HG02973 (cell line): ENCODE results near the gene SPINT1.
"Not testable (repeated sequence)": the region's sequence is repeated elsewhere in the genome, so short reads cannot be mapped to it uniquely, and the experiment has no call there.

Experiments
- ATAC-seq: cut with Tn5 transposase; IDR thresholded peaks from one replicate; pipeline ENCODE4 v1.9.1; 2021; ENCODE audit warnings: moderate library complexity; ENCODE audit not compliant: unreplicated experiment

The SPINT1 gene

DNA sequence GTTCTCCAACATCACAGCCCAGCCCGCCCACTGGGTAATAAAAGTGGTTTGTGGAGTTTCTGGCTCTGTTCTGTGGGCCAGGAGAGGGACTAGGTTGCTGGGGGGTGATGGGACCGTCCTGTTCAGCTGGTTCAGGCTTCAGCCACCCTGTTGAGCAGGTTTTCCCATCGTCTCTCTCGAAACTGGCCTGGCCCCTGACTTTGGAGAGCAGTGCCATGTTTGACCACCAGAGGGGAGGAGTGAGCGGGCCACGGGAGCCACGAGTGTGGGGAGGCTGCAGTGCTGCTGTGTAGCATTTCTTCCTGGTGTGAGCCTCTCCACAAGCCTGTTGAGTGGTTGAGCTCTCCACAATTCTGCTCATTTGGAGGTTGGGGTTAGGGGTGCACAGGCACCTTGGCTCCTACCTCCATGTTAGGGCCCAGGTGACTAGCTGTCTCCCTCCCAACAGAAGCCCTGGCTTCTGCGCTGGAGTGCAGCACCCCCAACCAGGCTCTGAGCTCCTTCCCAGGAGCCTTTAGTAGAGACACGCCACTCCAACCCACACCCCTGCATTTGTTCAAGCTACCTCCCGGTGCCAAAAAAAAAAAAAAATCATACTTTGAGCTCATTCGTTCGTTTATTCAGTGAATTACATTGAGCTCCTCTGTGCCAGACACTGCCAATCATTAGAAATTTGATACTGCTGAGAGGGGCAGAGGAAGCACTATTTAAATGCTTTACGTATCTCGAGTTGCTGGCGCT is 13.9 kb downstream of the SPINT1 start:
- ATAC-seq, result peak; percentile 66

DNA sequence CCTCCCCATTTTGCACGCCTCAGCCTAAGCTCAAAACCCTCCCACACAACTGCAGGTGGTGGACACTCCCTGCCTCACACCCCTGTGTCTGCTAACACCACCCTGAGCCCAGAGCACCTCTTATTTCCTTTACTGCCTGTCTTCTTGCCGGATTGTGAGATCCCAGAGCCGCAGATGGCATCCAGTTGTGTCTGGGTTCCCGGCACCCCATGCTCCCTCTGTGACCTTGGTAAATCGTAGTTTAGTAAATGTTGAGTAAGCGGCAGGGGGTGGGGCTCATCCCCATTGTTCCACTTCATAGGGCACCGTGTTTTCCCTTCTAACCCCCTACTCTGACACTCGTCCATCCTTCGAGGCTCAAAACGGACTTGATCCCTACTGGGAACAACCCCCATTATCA is 14.9 kb downstream of the SPINT1 start:
- ATAC-seq, result no peak

DNA sequence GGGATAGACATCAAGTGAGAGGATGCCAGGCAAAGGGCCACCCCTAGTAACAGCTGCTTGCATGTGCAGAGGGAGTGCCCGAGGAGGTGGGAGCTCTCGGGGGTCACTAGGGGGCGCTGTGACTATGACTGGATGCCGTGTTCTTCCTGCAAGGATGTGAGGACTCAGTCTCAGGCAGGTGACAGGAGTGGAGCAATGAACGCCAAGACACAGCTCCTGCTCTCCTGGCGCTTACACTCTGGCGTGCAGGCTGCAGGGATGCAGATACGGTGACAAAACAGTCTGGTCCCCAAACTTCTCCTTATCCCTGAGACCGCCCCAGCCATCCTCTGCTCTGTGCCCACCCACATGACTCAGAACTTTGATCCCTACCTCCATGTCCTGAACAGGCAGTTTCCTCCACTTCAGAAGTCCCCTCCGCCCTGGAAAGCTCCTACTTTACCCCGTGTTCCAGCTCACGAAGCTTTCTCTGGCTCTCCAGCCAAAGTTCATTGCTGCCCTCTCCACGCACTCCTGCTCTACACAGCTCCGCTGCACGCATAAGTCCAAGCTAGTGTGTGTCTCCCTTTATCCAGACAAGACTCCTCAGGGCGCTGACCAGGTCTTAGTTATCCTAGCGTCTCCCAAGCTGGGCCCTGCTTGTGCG is 15.5 kb downstream of the SPINT1 start:
- ATAC-seq, result no peak

DNA sequence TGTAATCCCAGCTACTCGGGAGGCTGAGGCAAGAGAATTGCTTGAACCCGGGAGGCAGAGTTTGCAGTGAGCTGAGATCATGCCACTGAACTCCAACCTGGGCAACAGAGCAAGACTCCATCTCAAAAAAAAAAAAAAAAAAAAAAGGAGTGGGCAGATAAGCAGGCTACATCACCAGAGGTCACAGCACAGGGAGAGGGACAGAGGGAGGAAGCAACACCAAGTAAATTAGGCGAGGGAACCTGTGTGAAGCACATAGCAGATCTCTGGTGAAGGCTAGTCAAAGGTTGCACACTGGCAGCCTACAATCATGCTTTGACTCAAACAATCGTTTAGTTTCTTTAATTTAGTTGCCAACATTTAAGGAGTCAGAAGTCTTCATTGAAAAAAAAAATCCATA is 17.3 kb downstream of the SPINT1 start:
- not testable (repeated sequence) for ATAC-seq

DNA sequence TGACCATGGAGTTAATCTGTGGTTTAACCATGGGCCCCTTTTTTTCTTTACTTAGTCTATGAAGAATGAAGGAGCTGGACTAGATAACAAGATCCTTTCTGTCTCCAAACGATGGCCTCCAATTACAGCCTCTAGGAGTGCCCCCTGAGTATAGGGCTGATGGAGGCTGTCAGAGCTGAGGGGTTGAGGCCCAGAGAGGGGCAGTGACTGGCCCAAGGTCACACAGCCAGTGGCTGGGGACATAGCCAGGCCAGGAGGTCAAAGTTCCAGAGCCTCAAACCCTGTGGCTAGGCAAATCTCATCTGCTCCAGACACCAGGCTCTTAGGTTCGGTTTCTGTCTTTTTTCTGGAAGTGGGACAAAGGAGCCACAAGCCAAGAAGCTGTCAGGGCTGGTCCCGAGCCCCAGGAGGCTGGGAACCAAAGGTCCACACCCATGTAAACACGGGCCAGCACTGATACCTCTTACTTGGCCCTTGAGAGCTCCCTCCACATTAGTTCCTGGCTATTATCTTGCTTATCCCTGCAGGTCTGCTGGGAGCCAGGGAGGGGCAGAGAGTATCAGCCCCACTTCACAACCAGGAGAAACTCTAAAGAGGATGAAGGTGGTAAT is 19.9 kb downstream of the SPINT1 start:
- ATAC-seq, result no peak

DNA sequence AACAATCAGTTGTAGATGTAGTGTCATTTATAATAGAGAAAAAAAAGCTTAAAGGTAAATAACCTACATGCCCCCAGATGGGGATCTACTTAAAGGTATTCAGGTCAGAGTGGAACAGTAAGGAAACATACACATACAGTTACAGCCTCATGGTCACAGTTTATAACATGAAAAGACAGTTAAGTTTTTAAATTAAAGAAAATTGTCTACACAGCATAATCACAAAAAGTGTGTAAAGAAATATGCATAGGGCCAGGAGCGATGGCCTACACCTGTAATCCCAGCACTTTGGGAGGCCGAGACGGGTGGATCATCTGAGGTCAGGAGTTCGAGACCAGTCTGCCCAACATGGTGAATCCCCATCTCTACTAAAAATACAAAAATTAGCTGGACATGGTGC is 23.4 kb downstream of the SPINT1 start:
- ATAC-seq, result no peak

DNA sequence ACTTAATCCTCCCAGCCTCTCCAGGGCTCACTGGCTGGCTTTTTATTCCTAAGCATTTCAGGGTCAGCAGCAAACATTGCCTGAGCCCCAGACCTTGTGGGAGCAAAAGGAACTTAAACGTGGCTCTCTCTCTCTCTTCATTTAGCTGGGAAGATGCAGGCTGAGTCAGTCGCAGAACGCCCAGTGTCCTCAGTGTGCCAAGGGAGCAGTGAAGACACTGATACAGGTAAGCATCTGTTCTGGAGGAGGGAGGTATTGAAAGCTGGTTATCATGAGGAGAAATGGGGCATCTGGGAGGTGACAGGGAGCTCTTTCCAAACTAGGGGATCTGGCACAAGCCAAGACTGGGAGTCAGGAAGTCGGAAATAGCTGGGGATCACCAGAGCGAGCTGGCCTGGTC is 25.8 kb downstream of the SPINT1 start:
- ATAC-seq, result no peak

DNA sequence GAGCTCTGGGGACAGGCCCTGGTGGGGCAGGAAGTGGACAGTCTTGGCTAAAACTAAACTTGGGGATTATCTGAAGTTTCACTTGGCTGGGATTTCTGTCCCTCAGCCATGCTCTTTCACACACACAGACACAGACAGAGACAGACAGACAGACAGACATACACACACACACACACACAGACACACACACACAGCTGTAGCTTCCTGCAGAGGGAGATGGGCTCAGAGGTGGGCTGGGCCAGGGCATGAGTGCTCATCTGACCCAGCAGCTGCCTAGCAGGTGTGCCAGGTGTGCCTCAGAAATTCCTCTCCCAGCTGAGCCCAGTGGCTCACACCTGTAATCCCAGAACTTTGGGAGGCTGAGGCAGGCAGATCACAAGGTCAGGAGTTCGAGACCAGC is 26.9 kb downstream of the SPINT1 start:
- no peak for ATAC-seq

DNA sequence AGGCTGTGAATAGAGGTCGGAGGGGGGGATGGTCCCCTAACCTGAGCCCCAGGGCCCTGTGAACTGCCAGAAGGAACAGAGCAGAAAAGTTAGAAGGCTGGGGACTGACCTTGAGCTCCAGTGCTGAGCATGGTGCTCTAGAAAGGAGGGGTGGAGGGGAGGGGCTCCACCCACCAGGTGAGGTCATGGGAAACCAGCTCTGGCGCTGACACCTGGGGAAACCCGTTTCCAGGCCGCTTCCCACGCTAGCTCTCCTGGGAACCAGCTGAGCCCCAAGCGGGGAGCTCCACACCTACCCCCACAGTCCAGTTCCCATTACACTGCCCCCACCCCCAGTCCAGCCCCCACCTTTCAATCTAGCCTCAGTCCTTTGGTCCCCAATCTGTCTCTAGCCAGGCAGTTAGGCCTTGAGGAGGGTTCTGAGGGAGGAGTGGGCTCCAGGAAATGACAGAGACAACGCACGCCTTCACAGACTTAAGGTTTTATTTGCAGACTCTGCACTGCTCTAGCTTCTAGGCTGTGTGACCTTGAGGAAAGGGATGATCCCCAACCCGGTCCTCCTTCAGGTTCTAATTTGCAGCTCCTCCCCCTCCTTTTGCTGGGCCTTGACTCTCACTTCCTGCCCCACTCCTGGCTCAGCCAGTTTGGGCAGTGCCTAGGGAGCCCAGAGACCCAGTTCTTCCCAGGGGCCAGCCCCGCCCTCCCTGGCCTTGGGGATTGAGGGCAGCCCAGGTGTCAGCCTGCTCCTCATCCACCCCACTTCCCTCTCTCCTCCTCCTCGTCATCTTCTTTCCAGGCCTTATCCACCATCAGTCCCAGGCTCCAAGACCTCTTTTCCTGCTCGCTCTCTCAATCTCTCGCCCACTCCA is 28.1 kb downstream of the SPINT1 start:
- ATAC-seq, result no peak

DNA sequence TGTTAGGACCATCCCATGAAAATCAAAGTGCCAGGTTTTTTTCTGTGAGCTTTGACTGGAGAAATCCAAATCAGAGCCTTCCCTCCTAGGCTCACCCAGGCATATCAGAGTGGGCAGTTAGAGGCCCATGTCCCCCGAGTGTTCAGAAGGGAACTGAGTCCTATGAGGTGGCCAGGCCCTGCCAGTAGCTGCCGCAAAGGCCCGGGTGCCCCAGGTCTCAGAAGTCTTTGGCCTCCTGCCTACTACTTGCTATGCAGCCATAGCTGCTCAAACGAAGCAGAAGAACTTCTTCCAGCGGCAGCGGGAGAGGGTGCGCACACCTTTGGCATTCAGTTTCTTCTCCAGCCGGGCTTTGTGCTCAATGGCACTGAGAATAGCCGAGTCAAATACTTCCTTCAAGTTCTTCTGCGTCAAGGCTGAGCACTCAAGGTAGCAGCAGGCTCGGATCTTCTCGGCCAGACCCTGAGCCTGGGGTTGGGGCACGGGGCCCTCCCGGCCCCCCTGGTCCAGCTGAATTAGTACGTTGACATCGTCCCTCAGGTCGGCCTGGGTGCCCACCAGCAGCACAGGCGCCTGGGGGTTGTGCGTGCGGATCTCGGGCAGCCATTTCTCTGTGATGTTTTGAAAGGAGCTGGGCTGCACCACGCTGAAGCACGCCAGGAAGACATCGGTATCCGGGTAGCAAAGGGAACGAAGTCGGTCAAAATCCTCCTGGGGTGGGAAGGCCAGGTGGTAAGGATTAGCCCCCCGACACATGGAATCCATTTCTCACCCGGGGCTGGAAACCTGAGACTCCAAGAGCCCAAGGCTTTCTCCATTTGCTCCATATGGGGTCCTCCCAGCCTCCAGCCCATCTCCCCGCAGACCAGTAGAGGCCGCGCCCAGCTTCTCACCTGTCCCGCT is 29.2 kb downstream of the SPINT1 start:
- no peak for ATAC-seq

DNA sequence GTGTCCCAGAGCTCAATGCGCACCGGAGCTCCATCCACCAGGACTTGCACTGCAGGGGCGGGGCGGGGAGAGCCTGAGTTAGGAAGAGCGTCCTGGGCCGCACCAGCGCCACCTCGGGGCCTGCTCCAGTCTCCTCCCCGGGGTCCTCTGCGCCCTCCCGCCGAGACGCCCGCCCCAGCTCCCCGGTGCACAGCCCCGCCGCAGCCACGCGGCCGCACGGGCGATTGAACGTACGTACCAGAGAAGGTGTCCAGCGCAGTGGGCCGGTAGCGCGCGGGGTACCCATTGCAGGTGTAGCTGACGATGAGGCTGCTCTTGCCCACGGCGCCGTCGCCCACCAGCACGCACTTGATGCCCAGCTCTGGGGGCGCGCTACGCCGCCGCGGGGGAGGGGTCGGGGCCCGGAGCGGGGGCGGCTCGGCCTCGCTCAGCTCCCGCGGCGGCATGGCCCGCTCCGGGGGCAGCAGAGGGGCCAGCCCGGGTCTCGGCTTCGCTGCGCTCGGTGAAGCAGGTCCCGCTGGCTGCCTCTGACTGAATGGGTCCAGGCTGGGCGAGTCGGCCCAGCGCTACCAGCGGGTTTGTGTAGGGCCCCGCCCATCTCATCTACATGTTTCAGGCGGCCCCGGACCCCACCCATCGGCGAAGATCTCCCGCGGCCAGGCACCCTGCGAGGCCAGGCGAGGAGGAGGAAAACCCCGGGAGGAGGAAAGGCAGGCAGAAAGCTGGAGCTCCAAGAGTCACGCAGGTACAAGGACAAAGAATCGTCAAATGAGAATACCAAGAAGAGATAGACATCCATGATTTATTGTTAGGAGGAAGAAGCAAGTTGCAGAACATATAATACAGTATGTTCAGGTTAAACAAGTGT is 30.1 kb downstream of the SPINT1 start, which contains the start of gene RHOV:
RHOV (minus strand) TSS at position 541 of the 868 bp plus-strand sequence; CDS start at position 446, 95 bp downstream.
- no peak for ATAC-seq

DNA sequence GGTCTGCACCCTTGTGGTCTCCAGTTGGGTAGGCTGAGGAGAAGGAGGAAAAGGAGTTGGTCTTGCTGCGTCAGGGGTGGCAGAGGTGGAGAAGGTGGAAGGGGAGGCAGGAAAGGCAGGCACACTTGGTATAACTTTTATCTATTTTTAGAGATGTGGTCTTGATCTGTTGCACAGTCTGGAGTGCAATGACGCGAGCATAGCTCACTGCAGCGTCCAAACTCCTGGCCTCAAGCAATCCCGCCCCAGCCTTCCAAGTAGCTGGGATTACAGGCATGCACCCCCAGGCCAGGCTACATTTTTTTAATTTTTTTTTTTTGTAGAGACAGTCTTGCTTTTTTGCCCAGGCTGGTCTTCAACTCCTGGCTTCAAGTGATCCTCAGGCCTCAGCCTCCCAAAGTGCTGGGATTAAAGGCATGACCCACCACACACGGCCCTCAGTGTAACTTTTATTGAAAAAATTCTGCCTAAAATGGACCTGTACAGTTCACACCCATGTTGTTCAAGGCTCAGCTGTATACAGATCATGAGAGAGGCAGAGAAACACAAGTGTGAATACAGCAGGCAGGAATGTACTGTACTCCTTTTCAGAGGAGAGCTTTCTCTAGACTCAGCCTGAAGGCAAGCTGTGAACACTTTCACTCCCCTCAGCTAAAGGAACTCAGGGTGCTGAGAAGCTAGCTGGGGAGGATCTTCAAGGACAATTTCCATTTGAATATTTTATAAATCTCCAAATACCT is 32.3 kb downstream of the SPINT1 start:
- no peak for ATAC-seq

DNA sequence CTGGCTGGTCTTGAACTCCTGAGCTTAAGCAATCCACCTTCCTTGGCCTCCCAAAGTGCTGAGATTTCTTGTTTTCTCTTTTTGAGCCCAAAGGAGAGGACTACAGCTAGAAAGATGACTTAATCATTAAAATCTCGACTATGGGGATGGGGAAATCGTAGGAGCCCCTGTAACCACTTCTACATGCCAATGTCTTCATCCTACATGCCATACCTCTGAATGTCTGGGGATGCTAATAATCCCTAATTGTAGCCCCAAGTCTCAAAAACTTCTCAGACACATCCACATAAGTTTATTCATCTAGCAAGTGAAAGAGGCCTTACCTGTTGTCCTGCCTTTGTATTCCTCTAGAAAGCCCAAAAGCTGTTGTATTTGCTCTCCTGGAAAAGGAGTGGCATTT is 33.8 kb downstream of the SPINT1 start:
- no peak for ATAC-seq

DNA sequence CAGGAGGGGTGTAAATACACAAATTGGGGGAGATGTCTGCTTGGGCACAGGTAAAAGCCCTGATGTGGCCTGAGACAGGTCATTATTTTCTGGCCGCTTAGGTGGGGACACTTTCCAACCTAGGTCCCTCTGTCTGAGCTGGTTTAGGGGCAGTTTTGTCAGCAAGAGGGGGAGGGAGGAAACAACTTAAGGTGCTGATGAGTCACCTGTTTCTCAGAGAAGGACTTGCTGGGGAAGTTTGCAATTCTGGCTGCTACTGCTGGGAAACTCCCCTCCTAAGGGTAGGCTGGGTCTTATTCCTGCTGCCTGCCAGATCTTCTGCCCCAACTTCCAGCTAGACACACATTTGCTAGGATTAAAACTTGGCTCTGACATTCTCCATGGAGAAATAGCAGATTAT is 34.9 kb downstream of the SPINT1 start:
- no peak for ATAC-seq

DNA sequence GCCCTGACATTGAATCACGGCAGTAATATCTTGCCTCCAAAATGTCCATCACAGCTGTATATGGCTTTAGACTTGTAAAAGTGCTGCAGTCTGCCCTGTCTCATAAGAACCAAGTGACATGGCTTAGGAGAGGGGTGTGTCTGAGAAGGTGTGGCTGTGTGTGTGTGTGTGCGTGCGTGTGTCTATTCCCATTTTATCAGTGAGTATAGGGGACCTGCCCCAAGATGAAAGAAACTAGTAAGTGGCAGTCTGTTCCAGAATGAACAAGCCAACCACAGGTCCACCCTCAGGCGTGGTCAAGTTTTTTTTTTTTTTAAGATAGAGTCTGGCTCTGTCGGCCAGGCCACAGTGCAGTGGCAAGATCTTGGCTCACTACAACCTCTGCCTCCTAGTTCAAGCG is 35.8 kb downstream of the SPINT1 start:
- no peak for ATAC-seq

DNA sequence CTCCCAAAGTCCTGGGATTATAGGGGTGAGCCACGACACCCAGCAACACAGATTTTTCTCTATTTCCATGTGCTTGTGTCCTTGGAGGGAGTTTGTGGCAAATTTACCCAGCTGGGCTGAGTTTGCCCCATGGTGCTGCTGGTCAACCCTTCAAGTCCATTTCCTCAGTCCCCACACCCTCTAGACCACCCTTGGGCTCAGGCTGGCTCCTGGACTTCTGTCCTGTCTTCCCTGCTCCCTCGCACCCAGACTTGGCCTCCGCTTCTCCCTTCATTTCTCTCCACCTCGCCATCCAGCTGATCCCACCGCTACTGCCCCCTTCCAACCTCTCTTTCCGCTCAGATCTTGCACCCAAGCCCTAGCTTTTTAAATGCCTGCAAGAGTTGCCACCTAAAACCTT is 37.5 kb downstream of the SPINT1 start:
- ATAC-seq, result no peak

DNA sequence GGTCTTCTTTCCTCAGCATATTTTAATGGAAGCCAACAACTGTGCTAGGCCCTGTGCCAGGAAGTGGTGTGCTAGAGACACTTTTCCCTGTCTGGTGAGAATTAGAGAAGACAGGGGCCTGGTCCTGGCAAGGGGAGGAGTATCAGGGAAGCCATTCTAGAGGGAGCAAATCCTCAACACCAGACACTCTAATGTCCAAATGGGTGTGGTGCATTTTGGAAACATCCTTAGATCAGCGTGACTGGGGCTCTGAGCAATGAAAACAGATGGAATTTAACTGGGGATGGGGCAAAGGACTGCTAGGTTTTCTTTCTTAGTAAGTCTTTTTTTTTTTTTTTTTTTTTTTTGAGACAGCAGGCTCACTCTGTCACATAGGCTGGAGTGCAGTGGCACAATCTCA is 42.7 kb downstream of the SPINT1 start:
- ATAC-seq, result no peak

DNA sequence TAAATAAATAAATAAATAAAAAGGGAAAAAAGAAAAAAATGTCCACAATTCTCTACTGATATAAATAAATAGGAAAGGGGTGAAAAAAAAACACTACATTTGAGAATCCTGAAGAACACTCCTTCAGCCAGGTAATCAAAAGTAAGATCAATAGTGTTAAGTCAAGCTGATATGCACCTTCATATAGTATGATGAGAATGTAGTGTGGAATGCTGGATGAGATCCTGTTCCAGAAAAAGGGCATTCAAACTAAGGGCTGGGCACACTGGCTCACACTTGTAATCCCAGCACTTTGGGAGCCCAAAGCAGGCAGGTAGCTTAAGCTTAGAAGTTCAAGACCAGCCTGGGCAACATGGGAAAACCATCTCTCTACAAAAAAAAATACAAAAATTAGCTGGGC is 45.3 kb downstream of the SPINT1 start:
- ATAC-seq, result no peak

DNA sequence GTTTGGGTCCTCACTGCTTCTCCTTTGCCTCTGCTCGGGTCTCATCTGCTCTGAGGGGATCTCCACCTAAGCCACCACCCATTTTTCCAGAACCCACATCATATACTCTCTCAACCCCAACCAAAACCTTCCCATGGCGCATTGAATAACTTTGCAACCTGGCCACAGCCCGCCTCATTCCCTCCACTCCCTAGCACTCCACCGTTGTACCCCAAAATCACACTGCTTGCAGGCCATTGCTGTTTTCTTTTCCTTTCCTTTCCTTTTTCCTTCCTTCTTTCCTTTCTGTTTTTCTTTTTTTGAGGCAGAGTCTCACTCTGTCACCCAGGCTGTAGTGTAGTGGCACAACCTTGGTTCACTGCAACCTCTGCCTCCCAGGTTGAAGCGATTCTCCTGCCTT is 47.3 kb downstream of the SPINT1 start:
- ATAC-seq, result no peak
